Karpas-422 (cell line): Measurements from ENCODE around the gene PTGES3. TPM values are rescaled to one million over a fixed set of nuclear protein-coding genes. Genes with fewer than 3 reads are reported as not detected.
A peak's percentile ranks its signal among the peaks of the same experiment; 100 is the strongest.
"Not testable (repeated sequence)": the region's sequence is repeated elsewhere in the genome, so short reads cannot be mapped to it uniquely, and the experiment has no call there.

Experiments
- DNase-seq: peaks from one replicate; pipeline ENCODE4 v3.0.0-alpha.2; 2015
- H2AFZ ChIP-seq: fragments of 200-600 bp; sonication (generic); 2 replicates; pipeline ENCODE4 v1.6.1; 2014; ENCODE audit warnings: antibody characterized with exemption, low read length, mixed read lengths
- H3K27ac ChIP-seq: fragments of 200-600 bp; sonication (generic); 2 replicates; pipeline ENCODE4 v1.5.1; 2014; ENCODE audit warnings: mild to moderate bottlenecking, low read length, moderate library complexity
- H3K27me3 ChIP-seq: fragments of 200-600 bp; sonication (generic); 2 replicates; pipeline ENCODE4 v1.6.1; 2014; ENCODE audit warnings: low read length, mixed read lengths
- H3K36me3 ChIP-seq: fragments of 200-600 bp; sonication (generic); 2 replicates; pipeline ENCODE4 v1.6.1; 2014; ENCODE audit warnings: low read length, mixed read lengths; ENCODE audit not compliant: insufficient read depth
- H3K4me1 ChIP-seq: fragments of 200-600 bp; sonication (generic); 2 replicates; pipeline ENCODE4 v1.6.1; 2014; ENCODE audit warnings: mild to moderate bottlenecking, low read length, mixed read lengths
- H3K4me2 ChIP-seq: fragments of 200-600 bp; sonication (generic); 2 replicates; pipeline ENCODE4 v1.6.1; 2014; ENCODE audit warnings: low read length, low read depth, mild to moderate bottlenecking; ENCODE audit not compliant: poor library complexity, severe bottlenecking
- H3K4me3 ChIP-seq: fragments of 200-600 bp; sonication (generic); 2 replicates; pipeline ENCODE4 v1.5.1; 2014; ENCODE audit warnings: mild to moderate bottlenecking, antibody characterized with exemption, low read length, mixed read lengths
- H3K79me2 ChIP-seq: fragments of 200-600 bp; sonication (generic); 2 replicates; pipeline ENCODE4 v1.6.1; 2014; ENCODE audit warnings: mild to moderate bottlenecking, low read length, mixed read lengths
- H3K9ac ChIP-seq: fragments of 200-600 bp; sonication (generic); 2 replicates; pipeline ENCODE4 v1.6.0; 2014; ENCODE audit warnings: low read length
- H3K9me2 ChIP-seq: fragments of 200-600 bp; sonication (generic), shearing (Covaris generic); replicated peaks from 2 replicates; pipeline ENCODE4 v1.6.0; 2014; ENCODE audit warnings: mild to moderate bottlenecking, low read length, moderate library complexity; ENCODE audit not compliant: insufficient read depth
- H3K9me3 ChIP-seq: fragments of 300-700, 200-600 bp; sonication (generic); 2 replicates; pipeline ENCODE4 v1.6.1; 2014; ENCODE audit warnings: low read length, mixed read lengths
- H4K20me1 ChIP-seq: fragments of 200-600 bp; sonication (generic); 2 replicates; pipeline ENCODE4 v1.6.1; 2014; ENCODE audit warnings: mild to moderate bottlenecking, antibody characterized with exemption, low read length, low read depth; ENCODE audit not compliant: insufficient read depth
- total RNA-seq: library from RNA; depleted of rRNA; stranded (reverse); fragments of >200 nt; shearing (Covaris generic); gene quantifications from 2 replicates; pipeline ENCODE4 v1.2.3, GENCODE V29; 2014; ENCODE audit warnings: low replicate concordance; rRNA removed

Gene PTGES3
- 49.4 and 126 TPM in 2 replicates for total RNA-seq

DNA sequence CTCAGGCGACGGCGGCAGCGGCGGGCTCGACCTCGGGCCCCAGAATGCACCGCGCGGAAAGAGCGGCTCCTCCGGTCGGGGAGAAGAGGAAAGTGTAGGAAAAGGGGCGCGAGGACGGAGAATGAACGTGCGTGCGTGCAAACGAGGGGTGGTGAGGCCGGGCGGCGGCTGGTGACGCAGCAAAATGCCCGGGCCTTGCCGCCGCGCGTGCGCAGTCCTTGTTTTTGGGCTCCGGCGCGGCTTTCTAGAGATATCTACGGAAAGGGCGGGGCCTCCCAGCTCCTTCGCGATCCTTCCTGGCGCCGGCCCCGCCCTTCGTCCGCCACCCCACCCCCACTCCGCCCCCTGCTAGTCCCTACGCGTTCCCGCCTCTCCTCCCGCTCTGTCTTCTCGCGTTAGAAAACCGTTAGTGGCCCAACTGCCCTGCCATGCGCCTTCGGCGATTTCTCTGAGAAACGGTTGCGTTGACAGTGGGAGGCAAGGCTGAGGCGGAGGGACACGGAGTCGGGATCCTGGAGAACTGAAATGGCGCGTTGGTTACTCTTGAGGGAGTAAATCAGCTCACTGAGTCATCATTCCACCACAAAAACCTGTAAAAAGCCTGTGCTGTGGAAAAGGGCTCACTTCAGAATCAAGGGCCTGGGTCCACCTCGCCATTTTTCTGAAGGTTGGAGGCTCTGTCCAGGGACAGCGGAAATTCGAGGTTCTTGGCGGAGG, at the start of gene PTGES3:
Gene PTGES3, minus strand, starts transcription at position 156 of the 717 bp plus-strand sequence. CDS start 285 bp downstream, outside the sequence.
- H3K9me2 ChIP-seq = no peaks in the 10 kb centered on the region
- peak within 1 kb of the TSS; percentile 4; the same call in 1 of the 2 replicates for H2AFZ ChIP-seq
- peaks cover 22% of the 10 kb centered on the region; the same call in 1 of the 2 replicates for H3K36me3 ChIP-seq
- no peaks in the 10 kb centered on the region for H3K27me3 ChIP-seq
- H3K4me3 ChIP-seq = peak within 1 kb of the TSS; percentile 96
- DNase-seq = peak; percentile 99
- H3K9ac ChIP-seq = peak within 1 kb of the TSS; percentile 99
- peaks cover 13% of the 10 kb centered on the region for H4K20me1 ChIP-seq
- no peaks in the 10 kb centered on the region for H3K9me3 ChIP-seq
- H3K4me1 ChIP-seq = peaks cover 35% of the 10 kb centered on the region
- H3K4me2 ChIP-seq = peak within 1 kb of the TSS; percentile 82
- H3K79me2 ChIP-seq = peaks cover 52% of the 10 kb centered on the region
- peak within 1 kb of the TSS; percentile 91 for H3K27ac ChIP-seq

GRCh38 chr12:56728139-56728861, 40.2 kb upstream of the PTGES3 start:
- Histone ChIP-seq H3K9me2 (no peaks in the 10 kb centered on the region), H3K4me3 (no peak overlapping the region), H3K27me3 (no peaks in the 10 kb centered on the region), H2AFZ (no peak overlapping the region), H3K36me3 (peaks cover 34% of the 10 kb centered on the region), H4K20me1 (peaks cover 14% of the 10 kb centered on the region; the same call in 1 of the 2 replicates), H3K4me1 (peaks cover 16% of the 10 kb centered on the region), H3K9me3 (no peaks in the 10 kb centered on the region), H3K9ac (no peak overlapping the region), H3K4me2 (no peak overlapping the region), H3K79me2 (peaks cover 18% of the 10 kb centered on the region), H3K27ac (no peak overlapping the region)
- DNase-seq = no peak

GRCh38 chr12:56726196-56726675, 38.2 kb upstream of the PTGES3 start:
- H2AFZ ChIP-seq, H3K27me3 ChIP-seq, H3K9me3 ChIP-seq, H3K9me2 ChIP-seq, DNase-seq: not testable (repeated sequence)
- peaks cover 34% of the 10 kb centered on the region for H4K20me1 ChIP-seq
- H3K79me2 ChIP-seq = peaks cover 39% of the 10 kb centered on the region
- peak overlapping the region; percentile 95 for H3K27ac ChIP-seq
- H3K36me3 ChIP-seq = peaks cover 41% of the 10 kb centered on the region
- H3K4me2 ChIP-seq = peak overlapping the region; percentile 77
- H3K4me3 ChIP-seq = peak overlapping the region; percentile 93
- peak overlapping the region; percentile 98 for H3K9ac ChIP-seq
- peaks cover 37% of the 10 kb centered on the region for H3K4me1 ChIP-seq

GRCh38 chr12:56725723-56726102, 37.6 kb upstream of the PTGES3 start:
- H4K20me1 ChIP-seq = peaks cover 39% of the 10 kb centered on the region
- peaks cover 44% of the 10 kb centered on the region for H3K79me2 ChIP-seq
- H3K9ac ChIP-seq = peak overlapping the region; percentile 98
- H3K4me3 ChIP-seq = peak overlapping the region; percentile 93
- peak overlapping the region; percentile 95 for H3K27ac ChIP-seq
- H3K4me1 ChIP-seq = peaks cover 42% of the 10 kb centered on the region
- H3K9me3 ChIP-seq = no peaks in the 10 kb centered on the region
- peaks cover 43% of the 10 kb centered on the region for H3K36me3 ChIP-seq
- H2AFZ ChIP-seq = no peak overlapping the region
- peak overlapping the region; percentile 77 for H3K4me2 ChIP-seq
- H3K9me2 ChIP-seq = no peaks in the 10 kb centered on the region
- DNase-seq = peak; percentile 55
- no peaks in the 10 kb centered on the region for H3K27me3 ChIP-seq

GRCh38 chr12:56724972-56725722, 37.1 kb upstream of the PTGES3 start, which contains the start of gene NACA:
NACA (minus strand) TSS chr12:56725299; CDS start chr12:56724521, 778 bp downstream.
- DNase-seq = peak; percentile 99
- H3K4me2 ChIP-seq = peak within 1 kb of the TSS; percentile 77
- H4K20me1 ChIP-seq = peaks cover 45% of the 10 kb centered on the region
- H3K4me1 ChIP-seq = peaks cover 48% of the 10 kb centered on the region
- peak within 1 kb of the TSS; percentile 98 for H3K9ac ChIP-seq
- H3K27ac ChIP-seq = peak within 1 kb of the TSS; percentile 95
- H2AFZ ChIP-seq = no peak within 1 kb of the TSS
- peaks cover 49% of the 10 kb centered on the region for H3K79me2 ChIP-seq
- no peaks in the 10 kb centered on the region for H3K9me2 ChIP-seq
- peaks cover 49% of the 10 kb centered on the region for H3K36me3 ChIP-seq
- no peaks in the 10 kb centered on the region for H3K9me3 ChIP-seq
- H3K4me3 ChIP-seq = peak within 1 kb of the TSS; percentile 93
- no peaks in the 10 kb centered on the region for H3K27me3 ChIP-seq

- H3K9ac ChIP-seq = peak overlapping the region; percentile 98
- H3K4me2 ChIP-seq = peak overlapping the region; percentile 77
- H3K9me3 ChIP-seq = no peaks in the 10 kb centered on the region
- peaks cover 50% of the 10 kb centered on the region for H3K36me3 ChIP-seq
- peak overlapping the region; percentile 95 for H3K27ac ChIP-seq
- no peak for DNase-seq
- peaks cover 55% of the 10 kb centered on the region for H3K79me2 ChIP-seq
- peak overlapping the region; percentile 93 for H3K4me3 ChIP-seq
- no peak overlapping the region for H2AFZ ChIP-seq
- H3K4me1 ChIP-seq = peaks cover 53% of the 10 kb centered on the region
- H3K9me2 ChIP-seq = no peaks in the 10 kb centered on the region
- H4K20me1 ChIP-seq = peaks cover 50% of the 10 kb centered on the region
- H3K27me3 ChIP-seq = no peaks in the 10 kb centered on the region
Observed at GRCh38 chr12:56724701-56724971, 36.6 kb upstream of the PTGES3 start.

DNA sequence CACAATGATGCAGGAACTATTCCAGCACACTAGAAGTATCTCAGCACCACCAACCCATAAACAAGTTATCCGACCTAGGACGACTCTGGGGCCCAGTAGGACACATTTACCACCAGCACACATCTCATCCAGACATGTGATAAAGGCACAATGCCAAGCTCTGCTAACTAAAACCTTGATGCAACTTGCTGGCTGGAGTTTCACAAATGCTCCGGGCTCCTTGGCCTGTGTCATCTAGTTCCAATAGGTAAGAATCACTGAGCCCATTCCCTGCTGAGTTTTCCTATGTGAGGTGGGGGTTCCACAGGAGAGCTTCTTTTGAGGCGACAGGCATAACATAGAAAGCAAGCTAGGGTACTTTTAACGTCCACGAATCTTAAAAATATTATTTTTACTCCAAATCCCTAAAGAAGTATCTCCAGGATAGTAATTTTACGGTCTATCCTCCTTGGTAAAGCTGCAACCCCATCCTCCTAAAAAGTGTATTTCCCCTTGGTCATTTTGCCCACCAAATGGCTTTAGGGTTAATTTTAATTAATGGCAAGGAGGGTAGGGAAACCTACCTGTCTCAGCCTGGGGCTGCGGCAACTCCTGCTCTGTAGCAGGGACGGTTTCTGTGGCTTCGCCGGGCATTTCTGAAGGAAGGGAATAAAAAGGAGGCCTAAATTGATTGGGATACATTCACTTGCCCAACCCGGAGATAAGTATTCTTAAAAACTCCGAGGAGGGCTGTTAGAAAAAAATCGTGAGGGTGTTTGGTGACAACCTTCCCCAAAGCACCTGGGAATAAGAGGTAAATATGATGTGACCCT, 36.0 kb upstream of the PTGES3 start:
- no peaks in the 10 kb centered on the region for H3K27me3 ChIP-seq
- H3K4me1 ChIP-seq = peaks cover 58% of the 10 kb centered on the region
- H3K79me2 ChIP-seq = peaks cover 60% of the 10 kb centered on the region
- no peak overlapping the region for H2AFZ ChIP-seq
- peak overlapping the region; percentile 77 for H3K4me2 ChIP-seq
- H3K9me3 ChIP-seq = no peaks in the 10 kb centered on the region
- peak overlapping the region; percentile 98 for H3K9ac ChIP-seq
- peak overlapping the region; percentile 95 for H3K27ac ChIP-seq
- H4K20me1 ChIP-seq = peaks cover 56% of the 10 kb centered on the region
- no peak for DNase-seq
- no peaks in the 10 kb centered on the region for H3K9me2 ChIP-seq
- peaks cover 56% of the 10 kb centered on the region for H3K36me3 ChIP-seq
- peak overlapping the region; percentile 93 for H3K4me3 ChIP-seq
